Fibroblast of lung (primary cell): ENCODE data around the gene ULK2.

Experiments
- EZH2 ChIP-seq: IDR thresholded peaks from 2 replicates; pipeline ENCODE4 v1.5.1; 2012; ENCODE audit warnings: low read length, control low read depth, mild to moderate bottlenecking; ENCODE audit errors: missing control alignments
- TF ChIP-seq, protein P1 (sequence below), 2 donors: IDR thresholded peaks in 1 of 2; conservative IDR thresholded peaks in 1 of 2; 1 replicate in 1 of 2; 2 replicates in 1 of 2; pipeline ENCODE4 v1.5.1; 2011 to 2012; ENCODE audit warnings: low read length in 2 of 2, control low read depth in 1 of 2, inconsistent platforms in 1 of 2, low read depth in 1 of 2, mild to moderate bottlenecking in 1 of 2

DNA sequence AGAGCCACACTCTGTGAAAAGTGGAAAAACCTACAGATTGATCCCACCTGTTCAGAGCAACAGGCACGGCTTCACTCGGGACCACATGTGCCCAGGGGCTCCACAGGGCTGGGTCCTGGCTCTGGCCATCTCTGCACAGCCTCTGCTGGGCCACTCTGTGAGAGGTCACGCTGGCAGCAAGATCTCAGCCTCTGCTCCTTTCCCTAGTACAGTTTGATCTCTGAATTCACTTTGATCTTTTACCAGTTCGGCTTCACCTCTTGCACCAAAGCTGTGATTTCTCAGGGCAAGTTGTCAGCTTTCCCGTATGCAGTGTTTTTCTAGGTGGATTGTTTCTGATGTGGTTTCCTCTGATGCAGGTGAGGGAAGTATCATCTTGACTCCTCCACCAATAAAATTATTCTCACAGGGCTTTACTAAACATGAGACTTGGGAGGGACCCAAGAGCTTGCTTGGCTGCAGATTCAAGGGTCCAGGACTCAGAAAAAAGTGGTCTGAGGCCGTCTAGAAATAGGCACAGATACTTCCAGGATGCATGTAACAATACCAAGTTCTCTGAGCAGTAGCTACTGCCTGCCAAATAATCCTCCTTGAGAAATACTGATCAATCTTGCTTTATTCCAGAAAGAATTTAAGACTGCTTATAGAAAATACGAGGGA is 95.6 kb downstream of the ULK2 start:
- TF ChIP-seq, protein P1, sequence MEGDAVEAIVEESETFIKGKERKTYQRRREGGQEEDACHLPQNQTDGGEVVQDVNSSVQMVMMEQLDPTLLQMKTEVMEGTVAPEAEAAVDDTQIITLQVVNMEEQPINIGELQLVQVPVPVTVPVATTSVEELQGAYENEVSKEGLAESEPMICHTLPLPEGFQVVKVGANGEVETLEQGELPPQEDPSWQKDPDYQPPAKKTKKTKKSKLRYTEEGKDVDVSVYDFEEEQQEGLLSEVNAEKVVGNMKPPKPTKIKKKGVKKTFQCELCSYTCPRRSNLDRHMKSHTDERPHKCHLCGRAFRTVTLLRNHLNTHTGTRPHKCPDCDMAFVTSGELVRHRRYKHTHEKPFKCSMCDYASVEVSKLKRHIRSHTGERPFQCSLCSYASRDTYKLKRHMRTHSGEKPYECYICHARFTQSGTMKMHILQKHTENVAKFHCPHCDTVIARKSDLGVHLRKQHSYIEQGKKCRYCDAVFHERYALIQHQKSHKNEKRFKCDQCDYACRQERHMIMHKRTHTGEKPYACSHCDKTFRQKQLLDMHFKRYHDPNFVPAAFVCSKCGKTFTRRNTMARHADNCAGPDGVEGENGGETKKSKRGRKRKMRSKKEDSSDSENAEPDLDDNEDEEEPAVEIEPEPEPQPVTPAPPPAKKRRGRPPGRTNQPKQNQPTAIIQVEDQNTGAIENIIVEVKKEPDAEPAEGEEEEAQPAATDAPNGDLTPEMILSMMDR (conservative IDR thresholded peaks at IDR 0.05 in 1 of 2, IDR thresholded peaks at IDR 0.05 in 1 of 2; ENCODE audit: low read depth in 1 of 2, low read length in 2 of 2), result no peak
- TF ChIP-seq EZH2, result no peak
